GM12874 (cell line): ENCODE data around the gene PPP3CA.

Experiments
- TF ChIP-seq, protein P1 (sequence below): IDR thresholded peaks from 2 replicates; pipeline ENCODE4 v1.5.1; 2011; ENCODE audit warnings: low read depth, mild to moderate bottlenecking, control low read depth, low read length, moderate library complexity; ENCODE audit not compliant: insufficient read depth

The PPP3CA gene

DNA sequence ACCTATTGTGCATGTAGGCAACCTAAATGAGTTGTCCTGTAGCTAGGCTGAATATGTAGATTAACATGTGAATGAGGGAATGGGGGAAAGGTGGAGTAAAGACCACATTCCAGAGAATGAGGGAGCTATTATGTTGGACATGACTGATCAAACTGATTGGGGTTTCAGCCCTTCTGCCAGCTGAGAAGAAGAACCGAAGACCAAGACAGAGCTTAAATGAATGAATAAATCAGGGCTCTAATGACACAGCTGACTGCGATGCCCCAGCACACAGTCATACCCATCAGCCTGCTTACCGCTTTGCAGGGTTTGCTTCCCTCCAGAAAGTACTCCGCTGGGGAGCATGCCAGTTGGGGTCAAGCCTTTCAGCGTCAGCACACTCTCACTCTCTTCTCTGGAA lies 315.4 kb downstream of the PPP3CA start:
- TF ChIP-seq, protein P1, sequence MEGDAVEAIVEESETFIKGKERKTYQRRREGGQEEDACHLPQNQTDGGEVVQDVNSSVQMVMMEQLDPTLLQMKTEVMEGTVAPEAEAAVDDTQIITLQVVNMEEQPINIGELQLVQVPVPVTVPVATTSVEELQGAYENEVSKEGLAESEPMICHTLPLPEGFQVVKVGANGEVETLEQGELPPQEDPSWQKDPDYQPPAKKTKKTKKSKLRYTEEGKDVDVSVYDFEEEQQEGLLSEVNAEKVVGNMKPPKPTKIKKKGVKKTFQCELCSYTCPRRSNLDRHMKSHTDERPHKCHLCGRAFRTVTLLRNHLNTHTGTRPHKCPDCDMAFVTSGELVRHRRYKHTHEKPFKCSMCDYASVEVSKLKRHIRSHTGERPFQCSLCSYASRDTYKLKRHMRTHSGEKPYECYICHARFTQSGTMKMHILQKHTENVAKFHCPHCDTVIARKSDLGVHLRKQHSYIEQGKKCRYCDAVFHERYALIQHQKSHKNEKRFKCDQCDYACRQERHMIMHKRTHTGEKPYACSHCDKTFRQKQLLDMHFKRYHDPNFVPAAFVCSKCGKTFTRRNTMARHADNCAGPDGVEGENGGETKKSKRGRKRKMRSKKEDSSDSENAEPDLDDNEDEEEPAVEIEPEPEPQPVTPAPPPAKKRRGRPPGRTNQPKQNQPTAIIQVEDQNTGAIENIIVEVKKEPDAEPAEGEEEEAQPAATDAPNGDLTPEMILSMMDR = no peak

DNA sequence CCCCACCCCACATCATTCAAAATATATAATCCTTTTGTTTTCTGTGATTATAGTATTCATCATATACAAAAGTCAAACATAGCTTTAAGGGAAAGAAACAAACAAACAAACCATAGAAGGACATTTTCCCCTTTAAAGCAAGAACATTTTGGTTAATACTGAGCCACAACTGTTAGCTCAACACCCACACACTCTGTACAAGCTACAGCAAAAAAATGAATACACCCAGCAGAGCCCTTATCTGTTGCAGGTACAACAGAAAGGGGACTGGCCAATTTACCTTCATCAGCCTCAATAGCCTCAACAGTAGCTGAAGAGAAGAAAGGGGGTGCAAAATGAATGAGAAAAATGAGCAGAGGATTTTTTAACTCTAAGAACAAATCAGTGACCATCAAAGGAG lies 318.4 kb downstream of the PPP3CA start:
- TF ChIP-seq, protein P1 = no peak

GRCh38 chr4:101027721-101028120 lies 319.6 kb downstream of the PPP3CA start:
- TF ChIP-seq, protein P1 = no peak

DNA sequence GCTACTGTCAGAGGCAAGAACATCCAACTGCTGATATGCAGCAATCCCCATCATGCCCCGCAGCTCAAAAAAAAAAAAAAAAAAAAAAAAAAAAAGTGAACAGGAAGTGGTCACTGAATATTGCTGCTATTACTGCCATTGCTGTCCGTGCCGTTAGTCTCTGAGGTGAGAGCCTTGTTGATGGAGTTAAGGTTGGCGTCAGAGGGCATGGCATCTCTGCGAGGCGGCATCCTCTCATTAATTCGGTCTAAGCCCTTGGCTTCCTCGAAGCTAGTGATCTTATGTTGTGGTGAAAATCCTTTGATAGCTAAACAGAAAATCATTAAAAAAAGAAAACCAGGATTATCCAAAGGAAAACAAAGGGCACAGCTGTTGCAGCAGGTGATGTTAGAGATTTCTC lies 321.6 kb downstream of the PPP3CA start:
- TF ChIP-seq, protein P1 = no peak

GRCh38 chr4:101022151-101023024 lies 324.9 kb downstream of the PPP3CA start:
- TF ChIP-seq, protein P1 = no peak

- TF ChIP-seq, protein P1 = no peak
These were observed 326.4 kb downstream of the PPP3CA start for GRCh38 chr4:101020956-101021355.

DNA sequence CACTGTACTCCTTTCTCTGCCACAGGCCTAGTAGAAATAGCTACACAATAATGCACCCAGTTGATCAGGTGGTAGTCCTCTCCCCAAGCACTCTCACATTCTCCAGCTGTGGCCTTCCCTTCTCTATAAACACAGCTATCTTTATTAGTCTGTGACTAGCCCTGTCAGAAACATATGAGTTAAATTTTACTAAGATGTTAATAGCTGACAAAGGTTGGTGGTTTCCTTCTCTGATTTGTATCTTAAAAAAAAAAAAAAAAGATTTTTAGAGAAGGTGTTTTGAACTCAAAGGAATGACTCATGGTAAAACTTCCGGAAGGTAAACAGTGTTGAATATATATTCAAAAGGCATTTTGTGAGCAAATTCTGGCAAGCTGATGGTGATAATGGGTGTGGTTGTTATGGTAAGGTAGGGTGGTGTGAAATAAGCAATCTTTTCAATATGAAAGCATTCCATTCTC lies 327.4 kb downstream of the PPP3CA start:
- TF ChIP-seq, protein P1 = no peak
